Panc1 (cell line): ENCODE data around the gene SORCS1. TPM values are rescaled to one million over a fixed set of nuclear protein-coding genes. Genes with fewer than 3 reads are reported as not detected.

ENCODE experiments used
- ATAC-seq: fragments of 200-7000 bp; cut with Tn5 transposase; 2 replicates; pipeline ENCODE4 v1.9.1; 2020; ENCODE audit warnings: mild to moderate bottlenecking, moderate library complexity
- BruUV-seq: library from RNA; stranded (reverse); fragments of 400-500 nt; replicated peaks from 2 replicates; lab custom pipeline; 2021; lab: Mats Ljungman, UMichigan
- CTCF ChIA-PET: fragments of 300-600 bp; sonication (Branson Sonifier 250); formaldehyde crosslinking; loops from one replicate; lab custom pipeline; 2022; ENCODE audit warnings: antibody characterized with exemption; lab: Charles Lee
- POLR2A ChIA-PET: fragments of 300-600 bp; sonication (Branson Sonifier 250); formaldehyde crosslinking; loops from one replicate; lab custom pipeline; 2022; ENCODE audit warnings: antibody characterized with exemption; lab: Charles Lee
- DNase-seq: peaks from one replicate; pipeline ENCODE4 v3.0.0-alpha.2; 2010; ENCODE audit warnings: low read depth, low spot score
- H3K27ac ChIP-seq: 2 replicates; pipeline ENCODE4 v1.5.1; 2011; ENCODE audit warnings: mild to moderate bottlenecking, low read length, inconsistent platforms
- H3K27me3 ChIP-seq: fragments of 200-500 bp; sonication (Bioruptor generic); 2 replicates; pipeline ENCODE4 v1.6.0; 2014; ENCODE audit warnings: low read length, inconsistent platforms; ENCODE audit not compliant: control insufficient read depth, insufficient read depth
- H3K36me3 ChIP-seq: fragments of 200-500 bp; sonication (Bioruptor generic); 2 replicates; pipeline ENCODE4 v1.5.1; 2014; ENCODE audit warnings: inconsistent platforms, mild to moderate bottlenecking, low read length, moderate library complexity; ENCODE audit not compliant: control insufficient read depth, insufficient read depth
- H3K4me1 ChIP-seq: 2 replicates; pipeline ENCODE4 v1.5.1; 2011; ENCODE audit warnings: inconsistent platforms, mild to moderate bottlenecking, low read length, moderate library complexity; ENCODE audit not compliant: control insufficient read depth, insufficient read depth
- H3K4me3 ChIP-seq, 2 experiments: 2 replicates each; pipeline ENCODE4 v1.5.1; 2011 to 2012; ENCODE audit warnings: low read depth in 2 of 2, low read length in 2 of 2, mild to moderate bottlenecking in 2 of 2, inconsistent platforms in 1 of 2, moderate library complexity in 1 of 2
- H3K9me3 ChIP-seq: fragments of 200-500 bp; sonication (Bioruptor generic); 2 replicates; pipeline ENCODE4 v1.5.1; 2014; ENCODE audit warnings: low read depth, mild to moderate bottlenecking, inconsistent platforms, low read length, moderate library complexity; ENCODE audit not compliant: control insufficient read depth, insufficient read depth
- POLR2AphosphoS5 ChIP-seq: IDR thresholded peaks from 2 replicates; pipeline ENCODE4 v1.6.1; 2012; ENCODE audit warnings: mild to moderate bottlenecking, low read depth, low read length, moderate library complexity
- SIN3A ChIP-seq: IDR thresholded peaks from 2 replicates; pipeline ENCODE4 v1.6.1; 2012; ENCODE audit warnings: low read depth, mild to moderate bottlenecking, low read length, moderate library complexity, borderline replicate concordance; ENCODE audit not compliant: insufficient read depth
- TCF7L2 ChIP-seq: IDR thresholded peaks from 2 replicates; pipeline ENCODE4 v1.6.1; 2011; ENCODE audit warnings: mild to moderate bottlenecking, low read depth, low read length, inconsistent platforms
- in situ Hi-C: cut with HindIII; loops from 2 replicates; pipeline ENCODE4 v1.10.0; 2016; ENCODE audit warnings: low sequenced_read_pairs, low pct_unique_long_range_greater_than_20kb
- intact Hi-C: fragments of 100-400 bp; cut with micrococcal nuclease; formaldehyde crosslinking; loops from one replicate; pipeline ENCODE4 v1.10.0; 2022; ENCODE audit not compliant: unreplicated experiment
- total RNA-seq: library from RNA; stranded (reverse); gene quantifications from one replicate; pipeline ENCODE4 v1.2.1, GENCODE V29; 2021; ENCODE audit not compliant: unreplicated experiment
- TF ChIP-seq, protein P1 (sequence below), 2 experiments: IDR thresholded peaks; 2 replicates each; pipeline ENCODE4 v1.6.1; 2011 to 2012; ENCODE audit warnings: low read depth in 2 of 2, control low read depth in 1 of 2, low read length in 1 of 2, mild to moderate bottlenecking in 1 of 2, moderate library complexity in 1 of 2; ENCODE audit not compliant: insufficient read depth in 1 of 2
- TF ChIP-seq, protein P2 (sequence below): fragments of 450-650 bp; IDR thresholded peaks from 2 replicates; pipeline ENCODE4 v1.5.1; 2017; ENCODE audit warnings: mild to moderate bottlenecking

The SORCS1 gene
- total RNA-seq, 1 experiment from 2014 or later, result not detected

DNA sequence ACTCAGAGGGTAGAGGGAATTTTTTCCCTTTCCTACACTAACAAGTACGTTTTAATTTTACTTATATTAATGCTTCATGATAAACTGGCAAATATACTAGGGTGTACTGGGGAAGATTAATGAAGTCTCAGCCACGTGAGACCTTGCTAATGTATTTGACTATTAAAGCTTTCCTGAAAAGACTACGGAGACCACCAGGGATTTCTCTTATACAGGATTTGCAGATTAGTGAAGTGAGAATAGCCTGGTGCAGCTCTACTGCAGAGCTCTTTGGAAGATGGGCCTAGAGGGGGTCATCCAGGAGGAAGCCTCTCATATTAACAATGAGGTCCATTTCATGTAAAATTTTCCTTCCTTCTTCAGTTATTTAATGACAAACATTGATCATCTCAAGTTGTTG lies 379.0 kb downstream of the SORCS1 start:
- no peak overlapping the region for H3K4me3 ChIP-seq
- ATAC-seq (no peak), DNase-seq (no peak)
- TF ChIP-seq, protein P1, sequence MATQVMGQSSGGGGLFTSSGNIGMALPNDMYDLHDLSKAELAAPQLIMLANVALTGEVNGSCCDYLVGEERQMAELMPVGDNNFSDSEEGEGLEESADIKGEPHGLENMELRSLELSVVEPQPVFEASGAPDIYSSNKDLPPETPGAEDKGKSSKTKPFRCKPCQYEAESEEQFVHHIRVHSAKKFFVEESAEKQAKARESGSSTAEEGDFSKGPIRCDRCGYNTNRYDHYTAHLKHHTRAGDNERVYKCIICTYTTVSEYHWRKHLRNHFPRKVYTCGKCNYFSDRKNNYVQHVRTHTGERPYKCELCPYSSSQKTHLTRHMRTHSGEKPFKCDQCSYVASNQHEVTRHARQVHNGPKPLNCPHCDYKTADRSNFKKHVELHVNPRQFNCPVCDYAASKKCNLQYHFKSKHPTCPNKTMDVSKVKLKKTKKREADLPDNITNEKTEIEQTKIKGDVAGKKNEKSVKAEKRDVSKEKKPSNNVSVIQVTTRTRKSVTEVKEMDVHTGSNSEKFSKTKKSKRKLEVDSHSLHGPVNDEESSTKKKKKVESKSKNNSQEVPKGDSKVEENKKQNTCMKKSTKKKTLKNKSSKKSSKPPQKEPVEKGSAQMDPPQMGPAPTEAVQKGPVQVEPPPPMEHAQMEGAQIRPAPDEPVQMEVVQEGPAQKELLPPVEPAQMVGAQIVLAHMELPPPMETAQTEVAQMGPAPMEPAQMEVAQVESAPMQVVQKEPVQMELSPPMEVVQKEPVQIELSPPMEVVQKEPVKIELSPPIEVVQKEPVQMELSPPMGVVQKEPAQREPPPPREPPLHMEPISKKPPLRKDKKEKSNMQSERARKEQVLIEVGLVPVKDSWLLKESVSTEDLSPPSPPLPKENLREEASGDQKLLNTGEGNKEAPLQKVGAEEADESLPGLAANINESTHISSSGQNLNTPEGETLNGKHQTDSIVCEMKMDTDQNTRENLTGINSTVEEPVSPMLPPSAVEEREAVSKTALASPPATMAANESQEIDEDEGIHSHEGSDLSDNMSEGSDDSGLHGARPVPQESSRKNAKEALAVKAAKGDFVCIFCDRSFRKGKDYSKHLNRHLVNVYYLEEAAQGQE (IDR thresholded peaks at IDR 0.05; ENCODE audit: insufficient read depth in 1 of 2, low read depth in 2 of 2, low read length in 1 of 2), result no peak
- TF ChIP-seq, protein P2, sequence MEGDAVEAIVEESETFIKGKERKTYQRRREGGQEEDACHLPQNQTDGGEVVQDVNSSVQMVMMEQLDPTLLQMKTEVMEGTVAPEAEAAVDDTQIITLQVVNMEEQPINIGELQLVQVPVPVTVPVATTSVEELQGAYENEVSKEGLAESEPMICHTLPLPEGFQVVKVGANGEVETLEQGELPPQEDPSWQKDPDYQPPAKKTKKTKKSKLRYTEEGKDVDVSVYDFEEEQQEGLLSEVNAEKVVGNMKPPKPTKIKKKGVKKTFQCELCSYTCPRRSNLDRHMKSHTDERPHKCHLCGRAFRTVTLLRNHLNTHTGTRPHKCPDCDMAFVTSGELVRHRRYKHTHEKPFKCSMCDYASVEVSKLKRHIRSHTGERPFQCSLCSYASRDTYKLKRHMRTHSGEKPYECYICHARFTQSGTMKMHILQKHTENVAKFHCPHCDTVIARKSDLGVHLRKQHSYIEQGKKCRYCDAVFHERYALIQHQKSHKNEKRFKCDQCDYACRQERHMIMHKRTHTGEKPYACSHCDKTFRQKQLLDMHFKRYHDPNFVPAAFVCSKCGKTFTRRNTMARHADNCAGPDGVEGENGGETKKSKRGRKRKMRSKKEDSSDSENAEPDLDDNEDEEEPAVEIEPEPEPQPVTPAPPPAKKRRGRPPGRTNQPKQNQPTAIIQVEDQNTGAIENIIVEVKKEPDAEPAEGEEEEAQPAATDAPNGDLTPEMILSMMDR, result no peak
- no peak for TF ChIP-seq POLR2AphosphoS5
- no peak for TF ChIP-seq TCF7L2
- no peak for TF ChIP-seq SIN3A
- H3K4me1 ChIP-seq, result no peaks in the 10 kb centered on the region
- no peak overlapping the region for H3K27ac ChIP-seq
- intact Hi-C loops, result no loop called here
- H3K36me3 ChIP-seq, result no peaks in the 10 kb centered on the region
- H3K27me3 ChIP-seq, result peaks cover 2% of the 10 kb centered on the region; the same call in 1 of the 2 replicates
- POLR2A ChIA-PET, result no interaction called here
- CTCF ChIA-PET, result no interaction called here
- in situ Hi-C loops, result no loop called here
- peaks cover under 1% of the 10 kb centered on the region; the same call in 1 of the 2 replicates for H3K9me3 ChIP-seq
- no TSS peak for BruUV-seq

DNA sequence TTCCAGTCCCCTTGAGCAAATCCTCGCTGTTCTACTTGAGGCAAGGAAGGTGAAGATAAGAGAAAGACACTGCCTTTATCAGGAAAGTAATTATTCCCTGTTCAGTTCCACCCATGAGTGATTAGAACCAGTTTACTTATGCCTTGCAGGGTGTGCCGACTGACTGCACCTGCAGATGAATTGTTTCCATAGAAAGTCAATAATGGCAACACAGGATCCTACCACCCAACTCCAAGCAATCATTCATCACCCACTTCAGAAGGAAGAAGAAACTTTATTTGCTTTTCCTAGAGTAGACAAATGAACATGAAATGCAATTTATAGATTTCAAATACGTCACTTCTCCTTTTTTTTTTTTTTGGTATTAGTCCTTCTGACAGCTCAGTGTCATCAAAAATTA lies 383.9 kb downstream of the SORCS1 start:
- intact Hi-C loops, result no loop called here
- no peak for ATAC-seq
- no peak for TF ChIP-seq SIN3A
- TF ChIP-seq, protein P1 (IDR thresholded peaks at IDR 0.05; ENCODE audit: insufficient read depth in 1 of 2, low read depth in 2 of 2, low read length in 1 of 2), result no peak
- no peak for TF ChIP-seq TCF7L2
- no peak for TF ChIP-seq POLR2AphosphoS5
- TF ChIP-seq, protein P2, result no peak
- no TSS peak for BruUV-seq
- H3K4me3 ChIP-seq, result no peak overlapping the region
- no peak overlapping the region for H3K27ac ChIP-seq
- ChIA-PET POLR2A (no interaction called here), CTCF (no interaction called here)
- H3K4me1 ChIP-seq, result no peaks in the 10 kb centered on the region
- no peak for DNase-seq
- no peaks in the 10 kb centered on the region for H3K9me3 ChIP-seq
- H3K36me3 ChIP-seq, result no peaks in the 10 kb centered on the region
- in situ Hi-C loops, result no loop called here
- H3K27me3 ChIP-seq, result no peaks in the 10 kb centered on the region
